Esophagus muscularis mucosa (tissue), 4 donors: ENCODE data around the gene TATDN3. TPM values are rescaled to one million over a fixed set of nuclear protein-coding genes. Genes with fewer than 3 reads are reported as not detected.

Source experiments
- DNase-seq: peaks from one replicate; pipeline ENCODE4 v3.0.0-alpha.2; 2017; ENCODE audit errors: extremely low spot score
- H3K27ac ChIP-seq, 4 donors: fragments of 200-600 bp; sonication (generic); replicated peaks in 1 of 4; 1 replicate in 3 of 4; 2 replicates in 1 of 4; pipeline ENCODE4 v1.5.1; 2016 to 2019; ENCODE audit warnings: mild to moderate bottlenecking in 1 of 4
- H3K27me3 ChIP-seq, 4 donors: fragments of 200-600 bp; sonication (generic); one replicate each; pipeline versions ENCODE4 v1.5.1 to v1.6.0; 2016 to 2019
- H3K36me3 ChIP-seq, 4 donors: fragments of 200-600 bp; sonication (generic); one replicate each; pipeline ENCODE4 v1.5.1; 2016 to 2019
- H3K4me1 ChIP-seq, 4 donors: fragments of 200-600 bp; sonication (generic); one replicate each; pipeline ENCODE4 v1.5.1; 2016 to 2019
- H3K4me3 ChIP-seq, 4 donors: fragments of 200-600 bp; sonication (generic); 1 replicate in 2 of 4; 2 replicates in 2 of 4; pipeline ENCODE4 v1.5.1; 2016 to 2019; ENCODE audit warnings: mild to moderate bottlenecking in 4 of 4, moderate library complexity in 1 of 4
- H3K9me3 ChIP-seq, 4 donors: fragments of 200-600 bp; sonication (generic); 1 replicate in 3 of 4; 2 replicates in 1 of 4; pipeline ENCODE4 v1.5.1; 2016 to 2019
- EP300 ChIP-seq: sonication (generic); formaldehyde crosslinking; IDR thresholded peaks from one replicate; pipeline ENCODE4 v1.6.1; 2017; ENCODE audit warnings: antibody characterized with exemption
- POLR2A ChIP-seq: fragments of 450-650 bp; IDR thresholded peaks from one replicate; pipeline ENCODE4 v1.6.1; 2017; ENCODE audit warnings: antibody characterized with exemption, moderate library complexity, mild to moderate bottlenecking, low read depth
- POLR2AphosphoS5 ChIP-seq, 2 donors: sonication (generic); formaldehyde crosslinking; IDR thresholded peaks; one replicate each; pipeline ENCODE4 v1.6.1; 2017; ENCODE audit warnings: antibody characterized with exemption in 2 of 2
- WGBS: methylation state at CpG from one replicate; pipeline ENCODE4 v1.1.5; 2018; 5-methylcytosine and 5-hydroxymethylcytosine counted together
- intact Hi-C: fragments of 100-400 bp; cut with DNase I; formaldehyde crosslinking; loops from one replicate; pipeline ENCODE4 v1.15.1; 2023
- total RNA-seq, 4 donors: library from RNA; depleted of rRNA; stranded (reverse); fragments of >200 nt; gene quantifications; one replicate each; pipeline versions ENCODE4 v1.1.0 to v1.2.1, GENCODE V29; 2016
- TF ChIP-seq, protein P1 (sequence below), 3 experiments: fragments of 200-600 bp in 2 of 3; fragments of 450-650 bp in 1 of 3; sonication (generic) in 2 of 3; IDR thresholded peaks; one replicate each; pipeline ENCODE4 v1.5.1; 2017 to 2019; ENCODE audit warnings: antibody characterized with exemption in 3 of 3, mild to moderate bottlenecking in 2 of 3, moderate library complexity in 1 of 3

The TATDN3 gene
- total RNA-seq, 4 donors from 2014 or later: 9.9 to 14.1 (median 12.6) TPM

DNA sequence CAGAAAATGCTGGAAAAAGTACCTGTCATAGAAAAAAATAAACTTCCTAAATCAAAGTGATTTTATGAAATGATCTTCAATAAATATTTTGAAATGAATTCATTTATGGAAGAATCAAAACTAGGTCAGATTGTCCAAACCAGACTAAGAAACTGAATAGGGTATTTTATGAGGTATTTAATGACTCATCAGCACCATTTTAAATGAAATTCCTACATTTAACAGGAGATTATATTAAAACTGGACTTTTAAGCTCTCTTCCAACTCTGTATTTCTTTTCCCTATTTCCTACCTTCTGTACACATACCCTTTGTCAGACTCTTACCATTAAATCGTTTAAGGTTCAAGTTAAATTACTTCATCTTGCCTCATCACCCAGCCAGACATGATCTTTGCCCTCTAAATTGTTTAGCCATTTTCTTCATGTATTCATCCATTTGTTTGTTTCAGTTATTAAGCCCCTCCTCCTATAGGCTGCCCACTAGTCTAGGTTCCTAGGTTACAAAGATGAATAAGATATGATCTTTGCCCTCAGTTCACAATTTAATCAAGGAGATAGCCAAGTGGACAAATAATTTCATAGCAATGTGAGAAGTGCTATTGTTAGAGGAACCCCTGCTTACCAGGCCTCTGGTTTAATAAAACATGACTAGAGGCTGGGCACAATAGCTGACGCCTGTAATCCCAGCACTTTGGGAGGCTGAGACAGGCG, 25.0 kb downstream of the TATDN3 start:
- no peak overlapping the region for H3K4me3 ChIP-seq
- H3K27me3 ChIP-seq: no peaks in the 10 kb centered on the region
- TF ChIP-seq, protein P1, sequence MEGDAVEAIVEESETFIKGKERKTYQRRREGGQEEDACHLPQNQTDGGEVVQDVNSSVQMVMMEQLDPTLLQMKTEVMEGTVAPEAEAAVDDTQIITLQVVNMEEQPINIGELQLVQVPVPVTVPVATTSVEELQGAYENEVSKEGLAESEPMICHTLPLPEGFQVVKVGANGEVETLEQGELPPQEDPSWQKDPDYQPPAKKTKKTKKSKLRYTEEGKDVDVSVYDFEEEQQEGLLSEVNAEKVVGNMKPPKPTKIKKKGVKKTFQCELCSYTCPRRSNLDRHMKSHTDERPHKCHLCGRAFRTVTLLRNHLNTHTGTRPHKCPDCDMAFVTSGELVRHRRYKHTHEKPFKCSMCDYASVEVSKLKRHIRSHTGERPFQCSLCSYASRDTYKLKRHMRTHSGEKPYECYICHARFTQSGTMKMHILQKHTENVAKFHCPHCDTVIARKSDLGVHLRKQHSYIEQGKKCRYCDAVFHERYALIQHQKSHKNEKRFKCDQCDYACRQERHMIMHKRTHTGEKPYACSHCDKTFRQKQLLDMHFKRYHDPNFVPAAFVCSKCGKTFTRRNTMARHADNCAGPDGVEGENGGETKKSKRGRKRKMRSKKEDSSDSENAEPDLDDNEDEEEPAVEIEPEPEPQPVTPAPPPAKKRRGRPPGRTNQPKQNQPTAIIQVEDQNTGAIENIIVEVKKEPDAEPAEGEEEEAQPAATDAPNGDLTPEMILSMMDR (IDR thresholded peaks at IDR 0.05): no peak
- TF ChIP-seq POLR2A: no peak
- no peak for TF ChIP-seq EP300
- TF ChIP-seq POLR2AphosphoS5 (IDR thresholded peaks at IDR 0.05): no peak
- H3K36me3 ChIP-seq: peaks cover 0 to 22% (median 2%) of the 10 kb centered on the region in 4 donors
- WGBS: 87% methylated on average over 3 of the region's 3 CpGs
- intact Hi-C loops: no loop called here
- H3K27ac ChIP-seq: no peak overlapping the region
- DNase-seq: no peak
- H3K9me3 ChIP-seq: no peaks in the 10 kb centered on the region
- H3K4me1 ChIP-seq: no peaks in the 10 kb centered on the region

DNA sequence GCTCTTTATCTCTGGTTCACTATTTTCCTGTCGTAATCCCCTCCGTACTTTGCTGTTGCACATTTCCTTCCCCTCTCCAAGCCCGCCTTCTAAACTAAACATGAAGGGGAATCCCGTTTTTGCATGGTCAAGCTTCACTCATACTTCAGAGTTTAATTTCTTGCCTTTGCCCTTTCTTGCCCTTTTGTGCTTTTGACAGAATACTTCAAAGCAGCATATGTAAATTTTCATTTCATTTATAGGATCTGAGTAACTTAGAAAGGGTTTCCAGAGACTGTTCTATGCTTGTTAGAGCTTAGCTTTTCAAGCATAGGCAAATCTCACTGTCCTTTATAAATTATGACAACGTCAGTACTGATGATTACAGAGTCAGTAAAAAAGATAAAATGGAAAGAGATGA, 28.0 kb downstream of the TATDN3 start:
- H3K4me1 ChIP-seq: no peaks in the 10 kb centered on the region
- intact Hi-C loops: no loop called here
- H3K27me3 ChIP-seq: no peaks in the 10 kb centered on the region
- H3K36me3 ChIP-seq: peaks cover 0 to under 1% (median 0%) of the 10 kb centered on the region in 4 donors
- no peak for TF ChIP-seq POLR2A
- no peak for TF ChIP-seq POLR2AphosphoS5 (IDR thresholded peaks at IDR 0.05)
- no peak for TF ChIP-seq EP300
- TF ChIP-seq, protein P1 (IDR thresholded peaks at IDR 0.05): no peak
- 52% methylated on average over 5 of the region's 5 CpGs for WGBS
- H3K9me3 ChIP-seq: no peaks in the 10 kb centered on the region
- no peak overlapping the region for H3K27ac ChIP-seq
- no peak overlapping the region for H3K4me3 ChIP-seq
- DNase-seq: no peak

DNA sequence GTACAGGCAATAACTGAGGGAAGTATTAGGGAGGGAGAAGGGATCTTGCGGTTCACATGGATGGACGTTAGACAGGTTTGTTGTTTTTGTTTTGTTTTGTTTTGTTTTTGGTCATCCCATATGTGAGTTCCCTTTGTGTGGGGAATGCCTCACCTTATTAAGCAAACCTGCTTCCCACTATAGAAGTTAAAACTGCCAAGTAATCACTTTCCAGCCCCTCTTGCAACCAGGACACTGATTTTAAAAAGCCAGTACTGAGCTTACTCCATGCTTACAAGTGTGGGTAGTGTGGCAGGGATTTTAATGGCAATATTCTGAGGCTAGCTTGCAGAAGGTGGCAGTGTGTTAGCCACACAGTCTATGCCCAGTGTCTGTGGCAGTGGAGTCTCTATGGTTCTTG, 29.3 kb downstream of the TATDN3 start:
- DNase-seq: no peak
- Histone ChIP-seq H3K9me3 (peaks cover 0 to 12% (median 10%) of the 10 kb centered on the region in 4 donors), H3K4me3 (no peak overlapping the region), H3K4me1 (no peaks in the 10 kb centered on the region), H3K36me3 (no peaks in the 10 kb centered on the region), H3K27ac (no peak overlapping the region), H3K27me3 (no peaks in the 10 kb centered on the region)
- TF ChIP-seq POLR2A (no peak), POLR2AphosphoS5 (IDR thresholded peaks at IDR 0.05) (no peak), EP300 (no peak)
- TF ChIP-seq, protein P1 (IDR thresholded peaks at IDR 0.05): no peak
- intact Hi-C loops: no loop called here
- 85% methylated on average over 2 of the region's 2 CpGs for WGBS

DNA sequence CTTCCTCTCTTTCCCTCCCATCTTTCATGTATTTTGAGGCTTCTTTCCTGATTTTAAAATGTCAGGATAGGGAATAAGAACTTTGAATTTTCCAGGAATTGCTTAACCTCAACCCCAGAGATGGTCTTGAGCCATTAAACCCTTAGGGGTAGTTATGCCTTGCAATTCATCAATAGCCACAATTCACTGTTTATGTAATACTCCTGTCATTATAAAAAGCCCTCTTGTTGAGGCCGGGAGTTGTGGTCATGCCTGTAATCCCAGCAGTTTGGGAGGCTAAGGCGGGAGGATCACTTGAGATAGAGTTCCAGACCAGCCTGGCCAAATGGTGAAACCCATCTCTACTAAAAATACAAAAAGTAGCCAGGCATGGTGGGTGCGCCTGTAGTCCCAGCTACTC, 31.3 kb downstream of the TATDN3 start:
- intact Hi-C loops: no loop called here
- Histone ChIP-seq H3K4me3 (no peak overlapping the region), H3K27ac (no peak overlapping the region), H3K36me3 (no peaks in the 10 kb centered on the region), H3K4me1 (no peaks in the 10 kb centered on the region), H3K9me3 (peaks cover 0 to 16% (median 14%) of the 10 kb centered on the region in 4 donors), H3K27me3 (no peaks in the 10 kb centered on the region)
- TF ChIP-seq POLR2A (no peak), POLR2AphosphoS5 (IDR thresholded peaks at IDR 0.05) (no peak), EP300 (no peak)
- TF ChIP-seq, protein P1 (IDR thresholded peaks at IDR 0.05): no peak
- WGBS: 94% methylated on average over 3 of the region's 3 CpGs
- DNase-seq: no peak
